AG09309 (cell line): ENCODE data around the gene WASF3.

Experiments
- DNase-seq: peaks from one replicate; pipeline ENCODE4 v3.0.0-alpha.2; 2010; ENCODE audit warnings: low read depth
- H3K4me3 ChIP-seq: 2 replicates; pipeline ENCODE4 v1.5.1; 2011; ENCODE audit warnings: mild to moderate bottlenecking, low read depth, low read length, moderate library complexity; ENCODE audit not compliant: control insufficient read depth
- CTCF ChIP-seq: IDR thresholded peaks from 2 replicates; pipeline ENCODE4 v1.5.1; 2011; ENCODE audit warnings: mild to moderate bottlenecking, low read depth, low read length, inconsistent platforms; ENCODE audit not compliant: insufficient read depth, control insufficient read depth; ENCODE audit errors: missing control alignments

The WASF3 gene

GRCh38 chr13:26590379-26590778 lies 32.9 kb downstream of the WASF3 start:
- H3K4me3 ChIP-seq = no peak overlapping the region
- no peak for TF ChIP-seq CTCF
- no peak for DNase-seq

GRCh38 chr13:26590951-26591350 lies 33.5 kb downstream of the WASF3 start:
- no peak for DNase-seq

GRCh38 chr13:26591672-26592071 lies 34.2 kb downstream of the WASF3 start:
- H3K4me3 ChIP-seq = no peak overlapping the region
- TF ChIP-seq CTCF = no peak
- no peak for DNase-seq

More at GRCh38 chr13:26590951-26591350, 33.5 kb downstream of the WASF3 start:
- H3K4me3 ChIP-seq = no peak overlapping the region
- no peak for TF ChIP-seq CTCF

GRCh38 chr13:26593661-26594060 lies 36.2 kb downstream of the WASF3 start:
- no peak overlapping the region for H3K4me3 ChIP-seq
- TF ChIP-seq CTCF = no peak
- DNase-seq = no peak

GRCh38 chr13:26594363-26594762 lies 36.9 kb downstream of the WASF3 start:
- no peak for DNase-seq
- TF ChIP-seq CTCF = no peak
- no peak overlapping the region for H3K4me3 ChIP-seq

- H3K4me3 ChIP-seq = no peak overlapping the region
- DNase-seq = no peak
- no peak for TF ChIP-seq CTCF
Measured at GRCh38 chr13:26596458-26596857, 39.0 kb downstream of the WASF3 start.

GRCh38 chr13:26599403-26599802 lies 41.9 kb downstream of the WASF3 start:
- no peak for TF ChIP-seq CTCF
- no peak for DNase-seq
- H3K4me3 ChIP-seq = no peak overlapping the region
